Dermis microvascular lymphatic vessel endothelial cell (primary cell): ENCODE measurements around the gene ATP6V1G1. TPM values are rescaled to one million over a fixed set of nuclear protein-coding genes. Genes with fewer than 3 reads are reported as not detected.
A peak's percentile ranks its signal among the peaks of the same experiment; 100 is the strongest.

Experiments used
- DNase-seq, 2 donors: peaks; one replicate each; pipeline versions ENCODE4 v3.0.0 to v3.0.0-alpha.2; 2010; ENCODE audit warnings: low read depth in 2 of 2
- total RNA-seq: library from RNA; depleted of rRNA; stranded (reverse); fragments of >200 nt; gene quantifications from 2 replicates; pipeline ENCODE4 v1.2.1, GENCODE V29; 2014

Gene ATP6V1G1
- total RNA-seq, 1 donor from 2014 or later, result 85.8 TPM

DNA sequence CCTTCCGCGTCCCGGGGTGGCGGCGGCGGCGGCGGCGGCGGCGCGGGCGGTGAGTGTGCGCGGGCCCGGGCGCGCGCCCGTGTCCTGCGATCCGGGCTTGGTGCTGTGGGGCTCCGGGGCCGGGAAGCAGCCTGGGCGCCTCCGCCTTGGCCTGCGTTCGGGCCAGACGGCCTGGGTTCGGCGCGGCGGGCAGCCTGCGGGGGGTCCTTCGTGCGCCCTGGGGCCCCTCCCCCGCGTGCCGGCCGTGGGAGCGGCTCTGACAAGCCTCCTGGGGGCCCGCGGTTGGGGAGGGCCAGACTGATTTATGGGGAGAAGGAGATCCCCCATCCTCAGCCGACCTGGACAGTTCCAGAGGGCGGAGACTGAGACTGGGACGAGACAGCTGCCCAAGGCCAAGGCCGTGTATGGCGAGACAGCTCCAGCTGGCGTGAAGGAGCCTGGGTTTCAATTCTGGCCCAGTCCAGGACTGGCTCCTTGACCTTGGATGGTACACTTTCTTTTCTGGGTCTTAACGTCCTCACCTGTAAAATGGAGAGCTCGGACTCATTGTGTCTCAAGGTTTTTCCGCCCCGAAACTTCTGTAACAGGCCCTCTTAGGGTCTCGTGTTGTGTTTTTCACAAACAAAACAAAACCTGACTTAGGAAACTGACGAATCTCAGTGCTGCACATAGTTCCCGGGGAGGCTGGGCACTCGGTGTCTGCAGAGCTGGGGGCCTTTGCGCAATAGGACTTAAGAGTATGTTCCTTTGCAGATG, 24.1 kb downstream of the ATP6V1G1 start:
- peak in 1 of 2 donors; percentile 62 for DNase-seq

DNA sequence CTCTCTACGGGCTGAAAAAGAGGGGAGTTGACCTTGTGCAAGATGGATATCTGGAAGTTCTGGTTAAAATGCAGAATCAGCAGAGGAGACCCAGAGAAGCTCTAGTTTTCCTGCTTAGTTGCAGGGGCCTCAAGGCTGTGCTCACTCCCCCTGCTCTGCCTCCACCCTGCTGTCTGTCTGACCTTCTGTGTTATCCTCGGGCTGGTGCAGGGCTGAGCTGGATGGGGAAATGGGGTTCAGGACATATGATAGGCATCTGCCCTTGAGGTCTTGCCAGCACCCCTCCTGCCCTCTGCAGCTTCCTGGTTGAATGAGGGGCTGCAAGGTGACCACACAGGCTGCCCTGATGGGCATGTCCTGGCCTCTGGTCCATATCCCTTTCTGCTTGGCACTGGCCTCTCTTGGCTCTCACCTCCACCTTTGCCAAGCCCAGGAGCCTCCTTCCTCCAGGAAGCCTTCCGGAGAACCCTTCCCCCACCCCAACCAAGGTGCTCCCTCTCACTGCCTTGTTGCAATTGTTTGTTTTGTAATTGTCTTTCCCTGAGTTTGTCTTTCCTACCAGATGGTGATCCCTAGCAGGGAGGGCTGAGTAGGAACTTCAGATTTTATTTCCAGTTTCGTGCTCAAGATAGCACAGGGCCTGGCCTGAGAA, 24.8 kb downstream of the ATP6V1G1 start:
- no peak for DNase-seq

DNA sequence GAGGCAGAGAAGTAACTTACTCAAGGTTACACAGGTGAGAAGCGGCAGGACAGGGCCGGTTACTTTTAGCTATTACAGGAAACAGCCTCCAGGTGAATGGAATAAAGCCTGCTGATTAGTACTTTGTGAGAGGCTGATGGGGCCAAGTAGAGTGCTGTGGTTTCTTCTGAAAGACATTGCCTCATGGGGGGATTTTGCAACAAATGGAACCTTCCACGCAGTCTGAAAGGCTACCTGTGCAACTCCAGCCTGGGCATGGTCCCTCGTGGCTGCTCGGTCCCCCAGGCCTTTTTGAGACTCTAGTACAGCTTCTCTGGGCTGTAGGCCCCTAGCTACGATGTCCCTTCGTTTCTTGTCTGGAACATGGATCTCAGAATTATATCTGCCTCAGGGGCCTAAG, 25.5 kb downstream of the ATP6V1G1 start:
- no peak for DNase-seq

DNA sequence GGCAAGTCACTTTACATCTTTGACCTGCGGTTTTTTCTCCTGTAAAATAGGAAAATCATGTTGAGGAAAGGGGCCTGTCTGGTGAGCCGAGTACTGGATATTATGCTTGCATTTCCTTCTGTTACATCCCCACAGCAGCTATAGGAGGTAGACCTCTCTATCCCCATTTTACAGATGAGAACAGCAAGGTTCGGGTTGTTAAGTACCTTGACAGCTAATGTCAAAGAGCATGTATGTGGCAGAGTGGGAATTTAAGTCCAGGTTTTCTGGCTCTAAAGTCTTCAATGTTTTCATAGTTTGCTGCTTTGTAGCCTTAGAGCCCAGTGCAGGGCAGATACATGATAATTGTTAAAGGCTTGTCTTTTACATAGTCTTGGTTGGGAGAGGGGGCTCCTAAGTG, 26.4 kb downstream of the ATP6V1G1 start:
- no peak for DNase-seq

DNA sequence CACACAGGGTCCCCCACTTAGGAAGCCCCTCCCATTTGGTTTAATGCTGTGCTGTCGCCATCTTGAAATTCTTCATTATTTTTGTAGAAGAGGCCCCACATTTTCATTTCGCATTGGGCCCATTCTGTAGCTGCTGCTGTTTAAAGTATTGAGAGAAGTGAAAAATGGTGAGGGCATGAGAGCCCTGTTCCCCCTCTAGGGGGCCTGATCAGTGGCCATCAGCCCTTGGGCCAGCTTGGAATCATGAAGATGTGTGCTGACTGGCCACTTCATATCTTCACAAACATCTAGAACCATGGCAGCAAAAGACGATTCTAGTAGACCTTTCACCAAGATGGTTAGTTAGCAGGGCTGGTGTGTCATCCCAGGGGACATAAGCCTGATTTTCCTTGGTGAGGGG, 26.8 kb downstream of the ATP6V1G1 start:
- no peak for DNase-seq

DNA sequence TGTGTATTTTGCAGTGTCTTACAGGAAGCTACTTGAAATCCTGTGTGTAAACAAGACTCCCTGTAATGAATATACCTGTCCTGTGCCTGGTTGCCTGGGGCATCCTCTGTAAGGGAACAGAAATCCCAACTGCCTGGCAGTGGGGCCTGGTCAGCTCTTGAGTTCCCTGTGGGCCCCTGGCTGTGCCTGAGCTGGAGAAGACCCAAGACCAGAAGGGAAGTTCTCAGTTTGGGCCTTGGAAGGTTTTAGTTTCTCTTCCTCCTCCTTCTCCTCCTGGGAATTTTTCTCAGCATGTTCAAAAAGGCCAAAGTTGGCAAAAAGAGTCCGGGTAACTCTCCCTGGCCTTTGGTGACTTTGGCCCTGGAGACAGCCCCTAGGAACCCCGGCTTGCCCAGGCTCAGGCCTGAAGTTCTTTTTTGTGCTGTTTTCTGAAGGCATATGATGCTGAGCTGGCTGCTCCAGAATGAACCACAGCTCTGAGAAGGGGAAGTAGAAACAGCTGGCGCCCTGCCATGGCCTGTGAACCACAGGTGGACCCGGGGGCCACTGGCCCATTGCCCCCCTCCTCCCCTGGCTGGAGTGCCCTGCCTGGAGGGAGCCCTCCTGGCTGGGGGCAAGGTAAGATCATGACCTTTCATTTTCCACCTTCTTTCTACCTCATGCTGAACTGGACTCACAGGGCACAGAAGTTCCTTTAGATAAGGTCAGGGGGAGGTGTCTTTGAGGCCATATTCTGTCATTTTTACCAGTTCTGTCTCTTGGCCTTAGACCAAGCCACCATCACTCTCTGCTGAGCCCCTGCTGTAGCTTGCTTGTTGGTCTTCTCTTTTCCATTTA, 29.3 kb downstream of the ATP6V1G1 start:
- DNase-seq, result no peak

DNA sequence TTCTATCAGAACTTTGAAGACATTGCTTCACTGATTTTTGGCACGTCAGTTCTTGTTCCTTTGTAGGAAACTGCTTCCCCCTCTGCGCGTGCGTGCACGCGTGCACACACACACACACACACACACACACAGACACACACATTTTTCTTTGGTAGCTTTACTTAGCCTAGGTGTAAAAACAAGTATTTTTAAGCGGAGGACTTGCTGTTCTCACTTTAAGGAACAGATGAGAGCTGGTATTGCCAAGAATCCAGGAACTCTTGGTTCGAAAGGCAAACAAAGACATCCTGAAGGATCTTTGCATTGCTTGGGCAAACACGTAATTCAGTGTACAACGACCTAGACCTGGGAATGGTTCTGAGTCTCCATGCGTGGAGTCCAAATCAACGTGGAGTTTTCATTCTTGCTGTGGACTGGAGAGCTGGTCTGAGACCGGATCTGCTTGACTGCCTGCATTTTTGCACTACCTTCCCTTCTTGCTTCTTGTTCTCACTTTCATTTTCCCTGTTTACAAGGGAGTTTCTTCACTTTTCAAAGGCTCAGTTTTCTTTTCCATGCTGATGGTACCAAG, 31.7 kb downstream of the ATP6V1G1 start:
- peak in 1 of 2 donors; percentile 21 for DNase-seq

DNA sequence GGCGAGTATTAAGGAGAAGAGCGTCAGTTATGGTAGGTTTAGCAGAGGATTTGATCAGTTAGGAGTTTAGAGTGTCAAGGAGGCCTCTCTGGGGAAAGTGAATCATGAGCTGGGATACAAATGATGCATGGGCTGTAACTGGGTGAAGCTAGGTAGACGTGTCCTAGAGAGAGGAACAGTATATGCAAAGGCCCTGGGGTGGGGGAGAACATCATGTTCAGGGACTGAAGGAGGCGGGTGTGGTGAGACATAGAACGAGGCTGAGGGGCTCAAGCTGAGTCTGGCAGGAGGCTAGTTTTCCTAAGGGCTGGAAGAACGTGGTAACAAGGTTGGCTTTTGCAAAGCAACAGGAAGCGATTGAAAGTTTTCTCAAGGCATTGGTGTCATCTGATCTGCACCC, 34.0 kb downstream of the ATP6V1G1 start:
- no peak for DNase-seq

DNA sequence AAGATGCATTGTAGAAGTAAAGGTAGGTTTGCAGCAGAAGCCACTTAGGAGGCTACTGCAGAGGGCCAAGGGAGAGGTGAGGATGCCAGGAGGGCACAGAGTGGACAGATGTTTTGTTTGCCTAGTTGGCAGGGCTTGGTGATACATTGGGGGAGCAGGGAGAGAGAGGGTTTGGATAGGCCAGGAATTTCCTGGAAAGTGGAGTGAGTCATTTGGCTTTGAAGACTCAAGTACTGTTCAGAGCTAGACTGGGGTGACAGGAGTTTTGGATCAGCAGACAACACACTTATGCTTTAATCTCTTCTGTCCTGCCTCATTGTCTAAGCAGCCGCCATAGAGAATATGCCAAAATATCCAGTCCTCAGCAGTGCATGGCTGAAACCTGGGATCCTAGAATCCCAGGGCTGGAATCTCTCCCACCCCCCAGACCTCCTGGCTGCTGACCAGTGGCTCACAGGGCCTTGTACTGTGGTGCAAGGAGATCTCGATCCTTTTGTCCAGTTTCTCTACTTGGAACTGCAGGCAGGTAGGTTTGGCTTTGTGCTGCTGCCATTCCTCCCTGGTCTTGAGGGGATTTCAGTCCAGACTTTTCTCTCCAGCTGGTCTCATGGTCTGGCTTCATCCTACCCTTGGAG, 34.5 kb downstream of the ATP6V1G1 start:
- DNase-seq, result peak in 1 of 2 donors; percentile 67

DNA sequence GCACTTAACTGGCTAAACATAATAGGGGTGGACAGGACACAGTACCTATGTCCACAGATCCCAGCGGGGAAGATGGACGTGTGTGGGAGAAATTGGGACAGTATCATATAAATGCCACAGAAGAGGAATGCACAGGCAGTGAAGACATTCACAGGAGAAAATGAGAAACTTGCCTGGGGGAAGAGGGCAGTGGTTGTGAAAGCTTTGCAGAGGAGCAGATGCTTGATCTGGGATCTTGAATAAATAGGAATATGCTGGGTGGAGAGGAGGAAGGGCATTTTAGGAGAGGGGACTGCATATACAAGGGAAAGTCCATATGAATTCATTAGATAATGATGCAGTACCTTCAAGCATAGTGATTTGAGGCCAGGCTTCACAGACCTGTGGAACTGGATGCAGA, 37.1 kb downstream of the ATP6V1G1 start:
- DNase-seq, result no peak

DNA sequence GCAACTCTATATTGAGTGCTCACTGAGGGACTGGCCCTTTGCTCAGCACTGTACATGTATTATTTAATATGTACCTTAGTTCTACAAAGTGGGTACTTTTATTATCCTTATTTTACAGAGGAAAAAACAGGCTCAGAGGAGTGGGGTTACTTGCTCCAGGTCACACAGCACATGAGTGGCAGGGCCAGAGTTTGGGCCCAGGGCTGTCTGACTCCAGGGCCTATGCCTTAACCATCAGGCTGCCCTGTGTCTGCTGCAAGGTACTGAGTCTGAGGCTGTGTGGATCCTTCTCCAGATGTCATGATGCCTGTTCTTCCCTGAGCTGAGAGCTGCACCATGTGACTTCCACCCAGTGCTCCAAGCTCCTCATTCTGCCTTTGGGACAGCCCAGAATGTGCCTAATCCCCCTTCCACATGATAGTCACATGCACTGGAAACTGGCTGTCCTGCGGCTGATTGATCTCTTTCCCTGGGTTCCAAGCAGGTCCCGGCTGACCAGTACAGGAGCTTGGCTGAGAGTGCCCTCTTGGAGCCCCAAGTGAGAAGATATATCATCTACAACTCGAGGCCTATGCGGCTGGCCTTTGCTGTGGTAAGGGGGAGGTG, 38.9 kb downstream of the ATP6V1G1 start:
- no peak for DNase-seq

DNA sequence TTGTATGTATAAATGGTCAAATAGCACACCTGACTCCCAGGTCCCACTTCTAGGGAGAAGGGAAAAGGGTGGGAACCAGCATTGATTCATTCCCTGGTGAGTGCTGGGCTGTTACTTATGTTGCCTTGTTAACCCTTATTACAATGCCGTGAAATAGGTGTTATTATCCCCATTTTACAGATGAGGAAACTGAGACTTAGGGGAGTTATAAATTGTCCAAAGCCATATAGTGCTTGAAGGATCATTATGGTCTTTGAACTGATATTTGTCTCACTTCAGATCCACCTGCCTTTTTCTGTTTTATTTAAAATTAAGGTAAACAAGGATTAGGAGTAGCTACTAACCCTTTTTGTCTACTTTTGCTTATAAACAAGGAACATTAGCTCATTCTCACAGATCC, 40.0 kb downstream of the ATP6V1G1 start:
- DNase-seq, result no peak

DNA sequence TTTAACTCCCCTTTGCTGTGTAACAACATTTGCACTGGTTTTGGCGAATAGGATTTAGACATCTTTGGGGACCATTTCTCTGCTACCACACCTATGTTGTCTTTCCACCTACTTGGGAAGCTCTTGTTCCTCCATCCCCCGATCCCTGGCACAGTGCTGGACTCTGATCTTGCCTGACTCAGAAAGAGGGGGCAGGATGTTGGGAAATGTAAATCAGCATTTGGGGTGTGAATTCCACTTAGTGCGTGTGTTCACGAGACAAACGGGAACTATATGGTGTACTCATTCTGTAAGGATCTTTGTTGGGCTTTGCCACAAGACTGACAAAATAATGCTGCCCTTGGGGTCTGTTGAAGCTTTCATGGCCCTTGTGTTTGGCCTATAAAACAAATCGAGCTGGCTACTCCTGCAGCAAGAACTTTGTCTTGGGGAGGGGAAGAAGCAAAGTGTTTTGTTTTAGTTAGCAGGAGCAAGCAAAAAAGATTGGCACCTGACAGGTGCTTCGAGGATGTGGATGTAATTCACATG, 42.1 kb downstream of the ATP6V1G1 start:
- no peak for DNase-seq

DNA sequence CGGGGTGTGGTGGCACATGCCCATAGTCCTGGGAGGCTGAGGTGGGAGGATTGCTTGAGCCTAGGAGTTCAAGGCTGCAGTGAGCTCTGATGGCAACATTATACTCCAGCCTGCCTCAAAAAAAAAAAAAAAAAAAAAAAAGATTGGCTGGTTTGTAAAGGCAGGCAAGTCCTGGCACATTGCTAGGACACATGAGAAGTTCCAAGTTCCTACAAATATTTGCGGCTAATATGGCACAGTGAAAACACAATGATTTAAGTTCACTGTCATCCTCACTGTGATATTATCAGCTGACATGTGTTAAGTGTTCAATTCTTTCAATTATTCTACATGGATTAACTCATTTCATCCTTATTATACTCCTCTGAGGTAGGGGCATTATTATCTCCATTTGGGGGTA, 43.6 kb downstream of the ATP6V1G1 start:
- DNase-seq, result no peak

DNA sequence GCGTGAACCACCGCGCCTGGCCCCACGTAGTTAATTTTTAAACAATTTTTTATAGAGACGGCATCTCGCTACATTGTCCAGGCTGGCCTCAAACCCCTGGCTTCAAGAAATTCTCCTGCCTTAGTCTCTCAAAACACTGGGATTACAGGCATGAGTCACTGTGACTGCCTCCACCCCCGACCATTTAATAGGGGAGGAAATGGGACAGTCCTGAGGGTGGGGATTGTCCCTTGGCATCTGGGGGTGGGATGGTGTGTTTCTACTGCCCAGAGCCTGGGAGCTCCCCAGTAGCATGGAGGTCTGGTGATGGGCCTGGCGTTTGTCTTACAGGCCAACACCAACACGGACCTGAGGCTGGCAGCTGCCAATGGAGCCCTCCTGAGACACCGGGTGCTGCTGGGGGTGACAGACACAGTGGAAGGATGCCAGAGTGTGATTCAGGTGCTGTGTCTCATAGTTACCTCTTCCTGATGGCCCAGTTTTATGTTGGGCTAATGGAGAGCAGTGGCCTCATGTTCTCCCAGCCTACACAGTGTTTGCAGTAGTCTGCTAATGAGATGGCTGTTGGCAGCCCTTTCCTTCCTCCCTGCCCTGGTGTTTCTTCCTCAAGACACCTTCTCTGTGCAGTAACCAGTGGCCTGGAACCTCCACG, 46.0 kb downstream of the ATP6V1G1 start:
- DNase-seq, result no peak

DNA sequence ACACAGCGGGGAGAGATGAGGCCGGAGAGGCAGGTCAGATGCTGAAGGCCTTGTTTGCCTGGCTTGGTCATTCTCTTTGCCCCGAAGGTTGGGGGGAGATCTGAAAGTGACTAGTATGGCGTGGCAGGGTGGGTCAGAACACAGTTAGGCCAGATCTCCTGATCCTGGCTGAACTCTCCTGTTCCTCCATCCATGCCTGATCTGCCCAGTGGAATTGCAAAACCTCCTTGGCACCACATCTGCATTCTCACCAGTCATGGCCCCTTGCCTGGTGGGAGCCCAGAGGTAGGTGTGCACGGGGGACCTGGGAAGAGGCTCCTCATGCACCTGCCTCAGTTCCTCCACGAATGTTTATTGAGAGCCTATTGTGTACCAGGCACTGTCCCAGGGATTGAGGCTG, 46.8 kb downstream of the ATP6V1G1 start:
- DNase-seq, result no peak

DNA sequence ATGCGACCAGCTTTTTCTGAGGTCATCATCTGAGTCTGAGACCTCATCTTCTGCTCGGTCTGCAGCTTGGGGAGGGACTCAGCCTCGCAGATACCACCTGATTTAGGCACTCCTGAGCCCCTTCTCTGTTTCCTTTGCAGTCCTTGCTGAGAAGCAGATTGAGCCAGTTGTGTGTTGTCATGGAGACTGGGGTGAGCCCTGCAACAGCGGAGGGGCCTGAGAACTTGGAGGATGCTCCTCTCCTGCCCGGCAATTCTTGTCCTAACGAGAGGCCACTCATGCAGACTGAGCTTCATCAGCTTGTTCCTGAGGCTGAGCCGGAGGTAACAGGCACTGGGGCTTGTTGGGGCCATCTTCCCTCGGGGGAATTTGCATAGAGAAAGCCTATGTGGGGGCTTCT, 50.8 kb downstream of the ATP6V1G1 start:
- DNase-seq, result no peak

DNA sequence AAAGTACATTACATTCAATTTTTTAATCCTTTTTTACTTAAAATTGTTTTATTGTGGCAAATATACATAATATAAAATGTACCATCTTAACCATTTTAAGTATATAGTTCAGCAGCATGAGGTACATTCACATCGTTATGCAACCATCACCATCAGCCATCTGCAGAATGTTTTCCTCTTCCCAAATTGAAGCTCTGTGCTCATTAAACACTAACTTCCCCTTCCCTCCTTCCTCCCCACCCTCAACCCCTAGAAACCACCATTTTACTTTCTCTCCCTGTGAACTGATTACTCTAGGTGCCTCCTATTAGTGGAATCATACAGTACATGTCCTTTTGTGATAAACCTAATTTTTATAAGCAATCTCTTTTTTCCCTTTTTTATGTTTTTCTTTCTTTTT, 54.4 kb downstream of the ATP6V1G1 start:
- DNase-seq, result no peak

DNA sequence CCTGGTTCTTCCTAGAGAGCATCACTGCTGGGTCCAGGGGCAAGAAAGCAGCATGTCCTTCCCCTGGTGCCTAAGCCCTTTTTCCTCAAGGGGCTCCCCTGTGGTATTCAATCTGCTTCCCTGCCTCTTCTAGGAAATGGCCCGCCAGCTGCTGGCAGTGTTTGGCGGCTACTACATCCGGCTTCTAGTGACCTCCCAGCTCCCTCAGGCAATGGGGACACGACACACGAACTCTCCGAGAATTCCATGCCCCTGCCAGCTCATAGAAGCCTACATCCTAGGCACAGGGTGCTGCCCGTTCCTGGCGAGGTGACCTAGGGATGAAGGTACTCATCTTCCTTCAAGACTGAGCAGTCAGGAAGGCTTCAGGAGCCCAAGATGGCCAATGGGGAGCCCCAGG, 55.4 kb downstream of the ATP6V1G1 start:
- DNase-seq, result no peak

DNA sequence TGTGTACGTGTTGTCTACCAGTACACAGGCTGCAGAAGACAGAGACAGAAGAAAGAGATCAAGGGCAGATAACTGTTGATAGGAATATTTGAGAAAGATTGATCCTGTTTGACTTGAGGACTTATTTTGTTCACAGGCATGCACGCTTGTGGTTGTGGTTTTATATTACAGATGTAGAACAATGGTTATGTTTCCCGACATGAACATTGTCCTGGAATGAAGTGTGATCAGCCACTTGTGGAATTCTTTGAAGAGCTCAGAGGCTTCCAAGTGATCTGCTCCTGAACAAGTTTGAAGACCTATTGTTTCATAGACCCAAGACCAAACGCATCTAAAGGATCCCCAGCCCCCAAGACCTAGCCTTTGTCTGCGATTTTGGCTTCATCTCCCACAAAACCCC, 56.3 kb downstream of the ATP6V1G1 start:
- DNase-seq, result no peak
